SW480 (cell line): ENCODE data around the gene TSEN34.
"Not testable (repeated sequence)": the region's sequence is repeated elsewhere in the genome, so short reads cannot be mapped to it uniquely, and the experiment has no call there.

Source experiments
- DNase-seq: peaks from one replicate; pipeline ENCODE4 v3.0.0-alpha.2; 2016; ENCODE audit warnings: low spot score

Gene TSEN34

DNA sequence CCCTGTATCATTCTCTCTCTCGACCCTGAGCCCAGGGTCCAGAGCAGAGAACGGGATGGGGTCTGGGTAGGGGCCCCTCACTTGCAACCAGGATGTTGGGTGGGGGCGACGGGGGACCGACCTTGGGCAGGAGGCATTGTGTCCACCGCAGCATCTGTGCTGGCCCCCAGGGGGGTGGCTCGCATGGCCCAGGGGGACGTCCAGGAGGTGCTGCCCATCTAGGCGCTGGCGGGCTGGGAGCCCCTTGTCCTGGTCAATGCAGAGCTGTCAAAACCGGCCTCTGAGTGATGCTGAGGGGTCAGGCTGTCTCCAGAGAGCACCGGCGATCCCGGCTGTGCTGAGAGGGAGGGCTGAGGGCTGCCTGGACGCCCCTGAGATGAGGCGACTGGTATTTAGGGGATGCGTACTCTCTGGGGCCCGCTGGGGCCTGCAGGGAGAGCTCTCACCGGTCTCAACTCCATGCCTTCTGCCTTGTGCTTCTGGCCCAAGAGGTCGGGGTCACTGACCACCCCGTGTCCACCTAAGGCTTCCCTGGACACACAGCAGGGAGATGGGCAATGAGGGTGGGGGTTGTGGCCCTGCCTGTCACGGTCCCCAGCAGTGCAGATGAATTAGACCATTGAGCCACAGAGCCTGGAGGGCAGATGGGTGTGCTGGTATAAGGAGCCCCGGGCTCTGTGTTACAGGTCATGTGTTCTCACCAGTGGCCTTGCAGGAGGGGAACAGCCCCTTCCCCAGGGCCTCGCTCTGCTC, 18.1 kb downstream of the TSEN34 start:
- DNase-seq = no peak

DNA sequence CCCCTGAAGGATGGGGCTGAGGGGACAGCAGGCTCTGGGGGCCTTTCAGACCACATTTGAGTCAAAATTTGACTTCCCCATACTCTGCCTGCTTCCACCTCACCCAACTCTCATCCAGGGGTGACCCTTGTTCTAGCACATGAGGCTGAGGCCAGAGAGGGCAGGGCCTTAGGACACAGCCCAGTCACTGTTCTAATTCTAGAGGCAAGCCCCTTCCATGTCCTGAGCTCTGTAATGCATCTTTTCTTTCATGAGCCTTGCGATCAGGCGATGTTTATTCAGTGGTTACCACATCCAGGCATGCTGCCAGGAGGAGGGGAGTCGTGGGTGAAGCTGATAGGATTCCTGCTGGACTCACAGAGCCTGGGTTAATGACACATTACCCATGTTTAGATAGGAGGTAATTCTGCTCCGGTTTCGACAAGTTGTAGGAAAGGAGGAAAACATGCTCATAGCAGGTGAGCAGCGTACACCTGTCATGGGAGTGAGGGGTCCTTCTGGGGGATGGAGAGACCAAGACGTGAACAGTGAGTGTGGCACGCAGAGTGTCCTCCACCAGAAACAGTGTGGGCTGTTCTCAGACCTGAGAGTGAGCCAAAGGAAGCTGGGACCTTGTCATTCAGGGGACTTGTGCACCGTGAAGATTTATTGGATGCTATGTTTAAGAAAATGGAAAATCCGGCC, 18.8 kb downstream of the TSEN34 start:
- peak; percentile 92 for DNase-seq

DNA sequence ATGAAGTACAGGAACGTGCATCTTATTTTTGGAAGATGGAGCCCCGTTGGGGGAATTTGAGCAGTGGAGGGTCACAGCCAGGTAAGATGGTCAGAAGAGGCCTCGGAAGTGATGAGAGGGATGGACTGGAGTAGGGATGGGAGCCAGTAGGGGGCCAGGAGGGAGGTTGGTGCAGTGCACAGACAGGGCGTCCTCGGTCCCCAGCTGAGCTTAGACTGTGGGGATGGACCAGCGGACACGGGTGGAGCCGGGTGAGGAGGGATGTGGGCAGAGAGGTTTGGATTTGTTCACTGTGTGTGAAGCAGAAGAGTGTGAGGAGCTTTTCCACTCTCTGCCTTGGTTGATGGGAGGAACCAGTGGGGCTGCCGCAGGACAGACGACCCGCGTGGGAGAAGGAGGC, 20.1 kb downstream of the TSEN34 start:
- DNase-seq = no peak

DNA sequence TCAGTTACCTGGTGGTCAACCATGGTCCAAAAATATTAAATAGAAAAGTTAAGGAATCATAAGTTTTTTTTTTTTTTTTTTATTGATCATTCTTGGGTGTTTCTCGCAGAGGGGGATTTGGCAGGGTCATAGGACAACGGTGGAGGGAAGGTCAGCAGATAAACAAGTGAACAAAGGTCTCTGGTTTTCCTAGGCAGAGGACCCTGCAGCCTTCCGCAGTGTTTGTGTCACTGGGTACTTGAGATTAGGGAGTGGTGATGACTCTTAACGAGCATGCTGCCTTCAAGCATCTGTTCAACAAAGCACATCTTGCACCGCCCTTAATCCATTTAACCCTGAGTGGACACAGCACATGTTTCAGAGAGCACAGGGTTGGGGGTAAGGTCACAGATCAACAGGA, 23.1 kb downstream of the TSEN34 start:
- not testable (repeated sequence) for DNase-seq

DNA sequence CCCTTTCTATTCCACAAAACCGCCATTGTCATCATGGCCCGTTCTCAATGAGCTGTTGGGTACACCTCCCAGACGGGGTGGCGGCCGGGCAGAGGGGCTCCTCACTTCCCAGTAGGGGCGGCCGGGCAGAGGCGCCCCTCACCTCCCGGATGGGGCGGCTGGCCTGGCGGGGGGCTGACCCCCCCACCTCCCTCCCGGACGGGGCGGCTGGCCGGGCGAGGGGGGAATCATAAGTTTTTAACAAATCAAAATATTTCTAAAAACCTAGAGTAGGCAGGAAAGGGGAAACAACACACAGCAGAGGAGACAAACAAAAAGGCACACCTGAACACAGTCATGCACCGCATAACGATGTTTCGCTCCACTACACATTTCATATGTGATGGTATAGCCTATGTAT, 23.6 kb downstream of the TSEN34 start:
- DNase-seq = not testable (repeated sequence)

DNA sequence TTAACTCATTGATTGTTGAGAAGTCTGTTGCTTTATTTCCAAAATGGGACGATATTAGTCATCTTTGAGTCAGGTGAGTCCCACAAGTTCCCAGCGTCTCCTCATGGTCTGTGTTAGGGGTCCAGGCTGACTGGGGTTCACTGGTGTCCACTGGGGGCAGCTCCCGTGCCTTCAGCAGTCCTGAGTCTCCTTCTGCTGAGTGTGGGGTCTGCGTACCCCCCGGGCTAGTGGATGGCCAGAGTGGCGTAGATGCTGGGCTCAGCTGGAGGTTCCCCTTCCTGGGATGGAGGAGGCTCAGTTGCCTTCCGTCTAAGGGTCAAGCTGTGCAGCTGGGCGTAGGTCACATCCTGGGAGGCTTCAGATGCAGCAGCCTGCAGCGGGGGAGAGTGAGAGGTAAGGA, 25.8 kb downstream of the TSEN34 start:
- DNase-seq = no peak

DNA sequence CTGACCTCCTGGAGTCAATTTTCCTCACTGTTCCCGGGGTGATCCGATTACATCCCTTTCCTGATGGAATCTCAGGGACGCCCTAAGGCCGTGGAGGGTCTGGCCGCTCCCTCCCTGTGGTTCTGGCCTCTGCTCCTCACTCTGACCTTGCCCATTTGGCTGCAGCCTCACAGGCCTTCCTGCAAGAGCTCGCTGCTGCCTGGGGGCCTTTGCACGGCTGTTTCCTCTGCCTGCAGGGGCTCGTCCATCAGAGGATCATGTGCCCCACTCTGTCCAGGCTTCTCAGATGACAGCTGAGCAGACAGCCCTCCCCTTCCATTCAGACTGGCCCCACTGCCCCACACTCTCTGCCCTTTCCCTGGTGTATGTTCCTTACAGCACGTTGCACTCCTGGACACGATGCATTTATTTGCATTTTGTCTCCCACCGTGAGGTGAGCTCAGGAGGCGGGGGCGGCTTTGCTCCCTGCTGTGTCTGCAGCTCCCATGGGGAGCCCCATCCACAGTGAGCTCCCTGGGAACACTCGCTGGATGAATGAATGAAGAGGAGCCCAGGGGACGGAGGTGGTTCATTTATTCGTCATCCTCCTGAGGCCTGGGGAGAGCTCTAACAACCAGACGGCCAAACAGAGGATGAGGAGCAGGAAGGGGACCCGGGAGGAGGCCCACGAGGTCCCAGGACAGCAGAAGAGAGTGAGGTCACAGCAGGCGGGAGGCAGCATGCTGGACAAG, 26.6 kb downstream of the TSEN34 start:
- not testable (repeated sequence) for DNase-seq

DNA sequence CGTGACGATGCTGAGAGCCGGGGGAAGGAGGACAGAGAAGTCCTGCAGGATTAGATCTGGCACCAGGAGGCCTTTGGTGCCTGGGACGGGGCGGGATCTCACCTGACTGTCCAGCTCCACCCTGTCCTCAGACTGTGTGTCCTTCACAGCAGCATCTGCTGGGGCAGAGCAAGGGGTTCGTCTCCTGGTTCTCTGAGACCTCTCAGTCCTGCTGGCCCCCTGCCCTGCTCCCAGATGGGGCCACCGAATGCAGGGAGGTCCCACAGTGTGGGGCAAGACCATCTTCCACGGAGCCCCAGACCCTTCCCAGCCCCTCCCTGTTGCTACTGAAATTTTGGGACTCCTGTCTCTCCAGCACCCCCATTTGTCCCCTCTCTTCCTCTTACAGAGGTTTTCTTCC, 27.2 kb downstream of the TSEN34 start:
- no peak for DNase-seq

DNA sequence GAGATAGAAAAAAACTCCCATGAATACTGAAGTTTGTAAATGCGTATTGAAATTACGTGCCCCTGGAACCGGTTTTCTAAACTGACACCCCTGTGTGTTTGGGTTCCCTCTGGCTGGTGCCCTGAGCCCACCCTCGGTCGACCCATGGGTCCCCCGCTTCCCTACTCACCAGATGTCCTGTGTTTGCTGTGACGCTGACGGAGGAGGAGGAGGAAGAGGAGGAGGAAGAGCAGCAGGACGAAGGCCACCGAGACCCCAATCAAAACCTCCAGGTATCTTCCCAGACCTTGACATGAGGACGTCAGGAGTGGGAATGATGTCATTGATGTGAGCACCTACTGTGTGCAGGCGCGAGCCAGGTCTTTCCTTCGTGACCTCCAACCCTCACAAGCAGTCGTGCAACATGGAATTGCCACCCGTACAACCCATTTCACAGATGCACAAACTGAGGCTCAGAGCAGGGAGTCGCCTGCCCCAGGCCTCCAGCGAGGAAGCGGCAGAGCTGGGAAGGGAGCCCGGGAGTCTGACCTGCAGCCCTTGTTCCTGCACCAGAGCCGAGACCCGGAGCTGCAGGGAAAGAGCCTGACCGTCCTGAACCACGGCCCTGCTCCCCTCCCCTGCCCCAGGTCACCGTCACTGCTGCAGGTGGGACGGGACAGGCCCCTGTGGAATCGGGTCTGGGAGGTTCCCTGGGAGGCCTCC, 28.0 kb downstream of the TSEN34 start:
- DNase-seq = no peak

DNA sequence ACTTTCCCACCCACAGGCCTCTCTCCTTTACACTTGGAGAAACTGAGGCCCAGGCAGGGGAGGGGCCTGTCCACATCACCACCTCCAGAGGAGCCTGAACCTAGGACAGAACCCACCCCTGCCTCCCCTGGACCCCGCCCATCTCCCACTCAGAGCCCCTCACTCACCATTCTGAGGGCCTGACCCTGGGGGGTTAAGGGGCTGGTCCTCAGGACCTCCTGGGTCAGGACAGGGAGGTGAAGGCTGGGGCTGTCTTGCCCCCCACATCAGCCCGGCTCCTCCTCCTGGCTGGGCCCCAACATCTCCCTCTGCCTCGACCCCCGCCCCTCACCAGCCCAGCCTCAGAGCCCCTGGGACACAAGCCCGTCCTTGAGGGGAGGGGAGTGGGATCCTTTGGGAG, 28.6 kb downstream of the TSEN34 start:
- DNase-seq = not testable (repeated sequence)

DNA sequence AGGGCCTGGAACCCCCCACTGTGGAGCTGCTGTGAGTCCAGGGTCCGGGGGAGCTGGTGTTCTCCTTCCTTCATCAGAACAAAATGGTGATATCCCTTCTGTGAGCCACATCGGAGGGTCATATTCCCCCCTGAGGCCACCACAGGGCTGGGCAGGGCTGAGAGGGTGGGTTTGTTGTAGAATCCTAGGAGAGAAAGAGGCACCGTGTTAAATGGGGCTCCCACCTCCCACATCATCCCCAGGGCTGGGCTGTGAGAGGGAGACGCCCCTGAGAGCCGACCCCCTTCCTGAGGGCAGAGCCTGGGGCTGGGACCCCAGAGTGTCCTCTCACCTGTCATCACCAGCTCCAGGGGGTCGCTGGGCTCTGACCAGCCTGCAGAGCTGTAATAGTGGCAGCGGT, 30.8 kb downstream of the TSEN34 start:
- not testable (repeated sequence) for DNase-seq

DNA sequence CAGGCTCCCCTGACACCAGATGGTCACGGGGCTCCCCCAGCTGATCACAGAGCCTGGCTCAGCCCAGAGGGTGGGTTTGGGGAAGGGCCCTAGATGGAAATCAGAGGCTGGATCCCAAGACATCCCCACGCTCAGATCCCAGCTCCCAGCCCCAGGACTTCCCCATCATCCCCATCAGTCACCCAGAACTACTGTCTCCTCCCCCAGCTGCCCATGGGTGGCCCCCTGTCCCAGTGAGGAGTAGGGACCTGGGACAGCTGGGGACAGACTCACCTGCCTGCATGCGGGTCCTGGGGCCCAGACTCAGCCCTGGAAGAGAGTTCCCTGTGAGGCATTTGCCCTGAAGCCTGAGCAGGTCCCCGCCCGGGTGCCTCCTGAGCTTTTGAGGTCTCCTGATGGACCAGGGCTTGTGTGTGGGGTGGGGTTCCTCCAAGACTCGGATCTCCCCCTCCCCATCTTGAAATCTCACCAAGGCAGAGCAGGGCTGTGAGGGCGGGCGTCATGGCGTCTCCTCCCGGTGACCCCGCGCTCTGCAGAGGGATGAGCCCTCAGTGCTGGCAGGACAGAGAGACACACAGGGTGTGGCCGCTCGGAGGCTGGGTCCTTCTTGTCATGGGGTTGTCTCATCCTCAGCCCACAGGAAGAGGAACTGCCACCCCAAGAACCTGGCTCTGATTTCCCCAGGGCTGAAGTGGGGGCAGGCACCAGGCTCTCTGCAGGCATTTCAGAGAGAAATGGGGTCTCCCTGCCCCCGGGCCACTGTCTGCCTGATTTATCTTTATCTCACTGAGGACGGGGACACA, 31.6 kb downstream of the TSEN34 start, which contains the start of gene LILRB3:
Gene LILRB3 (minus strand): TSS at position 534 of the 803 bp plus-strand sequence. CDS start 31 bp downstream, at position 503.
- not testable (repeated sequence) for DNase-seq

DNA sequence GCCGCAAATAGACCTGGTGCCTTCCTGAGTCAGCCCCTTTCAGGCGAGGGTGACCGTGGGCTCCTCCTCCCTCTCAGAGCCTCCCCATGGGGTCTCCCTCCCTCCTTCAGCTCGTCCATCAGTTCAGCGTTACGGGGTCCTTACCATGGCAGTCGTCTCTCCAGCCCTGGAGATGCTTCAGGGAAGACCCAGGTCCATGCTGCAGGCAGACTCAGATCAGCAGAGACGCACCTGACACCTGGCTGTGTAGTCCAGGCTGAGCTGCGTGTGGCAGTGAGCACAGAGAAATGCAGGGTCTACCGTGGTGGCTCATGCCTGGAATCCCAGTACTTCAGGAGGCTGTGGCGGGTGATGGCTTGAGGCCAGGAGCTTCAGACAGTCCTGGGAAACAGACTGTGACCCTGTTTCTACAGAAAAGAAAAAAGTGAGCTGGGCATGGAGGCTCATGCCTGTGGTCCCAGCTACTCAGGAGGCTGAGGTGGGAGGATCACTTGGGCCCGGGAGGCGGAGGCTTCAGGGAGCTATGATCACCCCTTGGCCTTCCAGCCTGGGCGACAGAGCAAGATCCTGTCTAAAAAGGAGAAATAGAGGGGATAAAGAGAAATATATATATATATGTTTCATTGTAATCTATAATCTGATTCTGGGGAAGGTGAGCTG, 32.3 kb downstream of the TSEN34 start:
- not testable (repeated sequence) for DNase-seq

DNA sequence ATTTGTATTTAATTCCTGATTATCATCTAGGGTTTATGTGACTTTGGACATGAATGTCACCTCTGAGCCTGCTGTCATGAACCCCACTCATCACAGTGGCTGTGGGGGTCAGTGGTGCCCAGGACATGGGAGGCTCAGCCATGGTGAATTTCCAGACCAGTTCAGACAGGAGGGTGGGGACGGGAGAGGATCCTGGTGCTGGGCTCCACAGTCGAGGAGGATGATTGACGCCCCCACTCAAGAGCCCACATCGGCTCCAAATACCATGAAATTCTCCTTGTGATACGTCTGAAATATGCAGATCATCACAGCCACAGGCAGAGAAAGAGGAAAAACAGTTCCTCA, 32.8 kb downstream of the TSEN34 start:
- DNase-seq = not testable (repeated sequence)

DNA sequence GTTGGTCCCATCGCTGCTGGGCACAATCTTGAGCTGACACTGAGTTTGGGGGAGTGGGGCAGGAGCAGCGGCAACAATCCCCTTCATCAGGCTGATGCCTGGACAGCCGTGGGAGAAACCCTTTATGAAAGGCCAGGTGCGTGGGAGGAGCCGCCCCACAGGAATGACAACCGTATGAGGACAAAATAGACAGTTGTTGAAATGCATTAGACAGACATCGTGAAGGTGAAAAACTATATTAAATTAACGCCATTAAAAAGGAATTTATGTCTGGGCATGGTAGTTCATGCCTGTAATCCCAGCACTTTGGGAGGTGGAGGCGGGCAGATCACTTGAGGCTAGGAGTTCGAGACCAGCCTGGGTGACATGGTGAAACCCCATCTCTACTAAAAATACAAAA, 33.5 kb downstream of the TSEN34 start:
- DNase-seq = not testable (repeated sequence)

DNA sequence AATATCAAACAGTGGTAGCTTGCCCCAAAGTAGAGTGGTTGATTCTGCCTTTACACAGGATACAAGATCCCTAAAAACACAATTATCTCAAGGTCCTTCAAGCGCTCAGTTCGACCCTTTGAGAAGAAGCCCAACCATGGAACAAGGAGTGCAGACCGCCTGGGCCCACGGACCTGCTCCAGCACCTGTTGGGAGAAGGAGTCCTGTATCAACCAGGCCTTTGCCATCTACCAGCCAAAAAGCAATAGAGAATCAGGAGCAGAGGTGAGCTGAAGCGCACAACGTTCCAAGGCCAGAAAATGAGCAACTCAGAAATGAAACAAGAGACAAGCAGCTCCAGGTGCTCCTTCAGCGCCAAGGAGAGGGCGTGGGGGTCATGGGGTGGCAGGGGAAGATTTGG, 38.0 kb downstream of the TSEN34 start:
- no peak for DNase-seq

DNA sequence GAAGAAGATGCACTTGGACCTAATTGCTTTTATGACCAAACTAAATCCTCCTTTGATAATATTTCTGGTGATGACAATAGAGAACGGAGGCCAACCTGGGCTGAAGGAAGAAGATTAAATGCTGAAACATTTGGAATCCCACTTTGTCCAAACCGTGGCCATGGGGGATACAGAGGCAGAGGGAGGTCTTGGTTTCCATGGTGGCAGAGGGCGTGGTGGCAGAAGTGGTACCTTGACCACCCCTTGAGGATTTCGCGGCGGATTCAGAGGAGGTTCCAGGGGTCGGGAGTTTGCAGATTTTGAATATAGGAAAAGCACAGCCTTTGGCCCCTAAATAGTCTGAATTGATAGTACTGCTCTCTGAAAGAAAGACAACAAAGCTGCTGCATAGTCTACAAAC, 38.9 kb downstream of the TSEN34 start:
- no peak for DNase-seq

DNA sequence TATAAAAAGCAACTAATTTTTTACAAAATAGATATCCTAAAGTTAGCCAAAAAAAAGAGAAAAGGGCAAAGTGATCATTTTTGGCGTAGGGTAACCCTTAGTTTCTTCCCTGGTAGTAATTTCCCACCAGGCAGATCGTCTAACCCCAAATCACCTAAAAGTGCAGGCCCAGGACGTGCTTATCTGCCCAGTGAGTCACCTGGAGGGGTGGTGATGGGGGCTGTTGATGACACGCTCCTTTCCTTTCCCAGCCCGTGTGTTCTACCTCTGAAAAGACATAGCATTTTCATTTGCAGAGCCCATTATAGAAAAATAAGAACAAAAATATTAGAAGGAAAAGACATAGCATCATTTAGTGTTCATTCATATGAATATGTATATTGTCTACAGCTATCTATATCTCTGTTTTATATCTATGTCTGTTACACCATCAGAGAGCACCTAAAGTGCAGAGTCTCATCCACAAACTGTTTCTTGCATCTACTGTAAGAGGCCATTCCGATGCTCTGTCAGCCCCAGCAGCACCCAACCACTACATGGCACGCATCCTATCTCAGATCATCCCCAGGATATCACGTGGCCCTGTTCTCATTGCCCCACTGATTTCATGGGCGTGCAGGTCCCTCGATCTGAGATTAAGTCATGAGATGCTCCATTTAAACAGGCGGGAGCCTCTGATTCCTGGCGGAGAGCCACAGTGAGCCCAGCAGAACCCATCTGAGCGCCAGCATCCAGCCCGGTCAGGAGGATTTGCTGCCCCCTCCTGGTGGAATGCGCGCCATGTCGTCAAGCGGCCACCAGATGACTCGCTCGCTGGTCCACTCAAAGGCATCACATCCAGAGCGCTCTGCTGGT, 40.2 kb downstream of the TSEN34 start:
- peak; percentile 79 for DNase-seq

DNA sequence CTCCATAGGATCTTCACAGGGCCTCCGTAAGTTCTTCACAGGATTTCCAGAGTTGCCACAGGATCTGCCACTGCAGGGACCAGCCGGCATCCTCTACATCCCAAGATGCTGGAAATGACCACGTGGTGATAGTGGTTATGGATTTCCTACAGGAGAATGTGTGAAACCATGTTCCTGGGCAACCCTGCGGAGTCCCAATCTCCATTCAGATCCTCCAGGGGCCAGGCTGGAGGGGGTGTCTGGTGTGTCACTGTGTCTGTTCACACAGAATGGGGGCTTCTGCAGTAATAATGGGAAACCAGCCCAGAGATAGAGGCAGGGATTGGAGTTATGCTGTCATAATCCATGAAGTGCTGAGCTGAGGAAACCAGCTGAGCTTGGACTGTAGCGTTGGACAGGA, 42.8 kb downstream of the TSEN34 start:
- DNase-seq = no peak
